Parathyroid adenoma (tissue), 2 donors: ENCODE results near the gene RNU1-4.
"Not testable (repeated sequence)": the region's sequence is repeated elsewhere in the genome, so short reads cannot be mapped to it uniquely, and the experiment has no call there.

Experiments
- H2AFZ ChIP-seq: fragments of 300-600 bp; sonication (generic); one replicate; pipeline ENCODE4 v1.7.0; 2017; ENCODE audit warnings: antibody characterized with exemption, mild to moderate bottlenecking
- H3K27ac ChIP-seq: fragments of 300-600 bp; sonication (generic); one replicate; pipeline ENCODE4 v1.7.0; 2017
- H3K27me3 ChIP-seq: fragments of 300-600 bp; sonication (generic); one replicate; pipeline ENCODE4 v1.7.0; 2017; ENCODE audit warnings: low read length; ENCODE audit not compliant: control insufficient read depth, insufficient read depth
- H3K36me3 ChIP-seq: fragments of 300-600 bp; sonication (generic); one replicate; pipeline ENCODE4 v1.7.0; 2017; ENCODE audit warnings: low read length; ENCODE audit not compliant: control insufficient read depth, insufficient read depth
- H3K4me1 ChIP-seq: fragments of 300-600 bp; sonication (generic); one replicate; pipeline ENCODE4 v1.7.0; 2017; ENCODE audit warnings: control low read depth
- H3K4me2 ChIP-seq: fragments of 300-600 bp; sonication (generic); one replicate; pipeline ENCODE4 v1.7.0; 2017; ENCODE audit warnings: low read length
- H3K4me3 ChIP-seq: fragments of 300-600 bp; sonication (generic); one replicate; pipeline ENCODE4 v1.7.0; 2017; ENCODE audit warnings: low read depth, low read length
- H3K79me2 ChIP-seq: fragments of 300-600 bp; sonication (generic); one replicate; pipeline ENCODE4 v1.7.0; 2017; ENCODE audit warnings: control low read depth
- H3K9ac ChIP-seq: fragments of 300-600 bp; sonication (generic); one replicate; pipeline ENCODE4 v1.7.0; 2017; ENCODE audit warnings: mild to moderate bottlenecking
- H3K9me3 ChIP-seq: fragments of 300-600 bp; sonication (generic); one replicate; pipeline ENCODE4 v1.7.0; 2017; ENCODE audit warnings: low read length; ENCODE audit not compliant: control insufficient read depth
- CTCF ChIP-seq: fragments of 300-600 bp; sonication (generic); IDR thresholded peaks from one replicate; pipeline ENCODE4 v1.7.0; 2017; ENCODE audit warnings: antibody characterized with exemption, mild to moderate bottlenecking
- donor health status: primary hyperparathyroidism.

The RNU1-4 gene

GRCh38 chr1:16720351-16721223 lies 19.7 kb upstream of the RNU1-4 start:
- Histone ChIP-seq H3K27ac (no peak overlapping the region), H3K4me1 (peaks cover 2% of the 10 kb centered on the region), H2AFZ (peak overlapping the region; percentile 50), H3K79me2 (no peaks in the 10 kb centered on the region), H3K4me2 (no peak overlapping the region), H3K9me3 (no peaks in the 10 kb centered on the region), H3K4me3 (no peak overlapping the region), H3K27me3 (no peaks in the 10 kb centered on the region), H3K9ac (no peak overlapping the region), H3K36me3 (no peaks in the 10 kb centered on the region)
- no peak for TF ChIP-seq CTCF

- peaks cover 2% of the 10 kb centered on the region for H3K4me1 ChIP-seq
- no peak overlapping the region for H3K4me3 ChIP-seq
- no peak overlapping the region for H3K4me2 ChIP-seq
- H3K27me3 ChIP-seq = no peaks in the 10 kb centered on the region
- no peaks in the 10 kb centered on the region for H3K9me3 ChIP-seq
- H3K9ac ChIP-seq = no peak overlapping the region
- no peak overlapping the region for H3K27ac ChIP-seq
- H3K36me3 ChIP-seq = no peaks in the 10 kb centered on the region
- TF ChIP-seq CTCF = no peak
- no peaks in the 10 kb centered on the region for H3K79me2 ChIP-seq
- no peak overlapping the region for H2AFZ ChIP-seq
Measured at GRCh38 chr1:16721871-16722641, 18.3 kb upstream of the RNU1-4 start.

GRCh38 chr1:16724718-16725438 lies 15.4 kb upstream of the RNU1-4 start:
- Histone ChIP-seq H3K4me2 (no peak overlapping the region), H3K9ac (no peak overlapping the region), H3K27me3 (no peaks in the 10 kb centered on the region), H3K36me3 (no peaks in the 10 kb centered on the region), H3K27ac (no peak overlapping the region), H3K9me3 (no peaks in the 10 kb centered on the region), H3K4me3 (no peak overlapping the region), H3K4me1 (peaks cover 2% of the 10 kb centered on the region), H2AFZ (no peak overlapping the region), H3K79me2 (no peaks in the 10 kb centered on the region)
- TF ChIP-seq CTCF = no peak

GRCh38 chr1:16725439-16726245 lies 14.7 kb upstream of the RNU1-4 start:
- not testable (repeated sequence) for H3K4me2 ChIP-seq, H3K9ac ChIP-seq, H2AFZ ChIP-seq, H3K79me2 ChIP-seq, H3K9me3 ChIP-seq, H3K36me3 ChIP-seq, H3K27me3 ChIP-seq, H3K27ac ChIP-seq, H3K4me3 ChIP-seq, H3K4me1 ChIP-seq
